ENCODE results near the gene HJURP.

- TF ChIP-seq CTCF (IDR thresholded peaks at IDR 0.05) (no peak), EP300 (IDR thresholded peaks at IDR 0.05) (no peak), POLR2AphosphoS5 (IDR thresholded peaks at IDR 0.05) (no peak)
These were observed 8.0 kb upstream of the HJURP start for GRCh38 chr2:233862261-233862768.

Data from esophagus muscularis mucosa (tissue), 4 donors.